Measurements from ENCODE around the gene PSG11.
"Not testable (repeated sequence)": the region's sequence is repeated elsewhere in the genome, so short reads cannot be mapped to it uniquely, and the experiment has no call there.

DNA sequence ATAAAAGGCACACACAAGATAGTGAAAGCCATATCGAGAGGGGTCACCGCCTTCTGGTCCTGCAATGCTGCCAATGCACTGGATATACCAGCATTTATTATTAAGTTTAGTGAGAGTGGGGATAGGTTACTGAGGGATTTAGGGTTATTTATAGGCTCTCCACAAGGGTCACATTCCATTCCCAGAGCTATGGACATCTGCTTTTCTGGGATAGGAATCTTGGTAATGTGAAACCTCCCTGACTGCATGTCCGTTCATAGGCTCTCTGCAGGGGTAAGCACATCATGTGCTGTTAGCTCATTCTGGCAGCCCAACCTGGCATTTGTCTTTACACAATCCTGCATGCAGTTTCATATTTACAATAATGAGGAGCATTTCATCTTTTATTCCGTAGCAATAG, 21.4 kb downstream of the PSG11 start:
- TF ChIP-seq, protein P1, sequence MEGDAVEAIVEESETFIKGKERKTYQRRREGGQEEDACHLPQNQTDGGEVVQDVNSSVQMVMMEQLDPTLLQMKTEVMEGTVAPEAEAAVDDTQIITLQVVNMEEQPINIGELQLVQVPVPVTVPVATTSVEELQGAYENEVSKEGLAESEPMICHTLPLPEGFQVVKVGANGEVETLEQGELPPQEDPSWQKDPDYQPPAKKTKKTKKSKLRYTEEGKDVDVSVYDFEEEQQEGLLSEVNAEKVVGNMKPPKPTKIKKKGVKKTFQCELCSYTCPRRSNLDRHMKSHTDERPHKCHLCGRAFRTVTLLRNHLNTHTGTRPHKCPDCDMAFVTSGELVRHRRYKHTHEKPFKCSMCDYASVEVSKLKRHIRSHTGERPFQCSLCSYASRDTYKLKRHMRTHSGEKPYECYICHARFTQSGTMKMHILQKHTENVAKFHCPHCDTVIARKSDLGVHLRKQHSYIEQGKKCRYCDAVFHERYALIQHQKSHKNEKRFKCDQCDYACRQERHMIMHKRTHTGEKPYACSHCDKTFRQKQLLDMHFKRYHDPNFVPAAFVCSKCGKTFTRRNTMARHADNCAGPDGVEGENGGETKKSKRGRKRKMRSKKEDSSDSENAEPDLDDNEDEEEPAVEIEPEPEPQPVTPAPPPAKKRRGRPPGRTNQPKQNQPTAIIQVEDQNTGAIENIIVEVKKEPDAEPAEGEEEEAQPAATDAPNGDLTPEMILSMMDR (IDR thresholded peaks at IDR 0.05; ENCODE audit: insufficient read depth, low read length, poor library complexity, severe bottlenecking) = not testable (repeated sequence)
- not testable (repeated sequence) for TF ChIP-seq EZH2phosphoT487 (conservative IDR thresholded peaks at IDR 0.05; ENCODE audit: low read length)

Measured in SU-DHL-6 (cell line).